Astrocyte of the cerebellum (primary cell): ENCODE data around the gene P2RX6.

Experiments used
- DNase-seq: peaks from one replicate; pipeline ENCODE4 v3.0.0-alpha.2; 2011; ENCODE audit warnings: low read depth
- H3K4me3 ChIP-seq: 2 replicates; pipeline ENCODE4 v1.5.1; 2011; ENCODE audit warnings: mild to moderate bottlenecking, low read depth, low read length, moderate library complexity
- in situ Hi-C: cut with HindIII; loops from 2 replicates; pipeline ENCODE4 v1.10.0; 2017; ENCODE audit warnings: low sequenced_read_pairs
- TF ChIP-seq, protein P1 (sequence below): IDR thresholded peaks from 2 replicates; pipeline ENCODE4 v1.5.1; 2012; ENCODE audit warnings: low read length, low read depth, moderate library complexity, mild to moderate bottlenecking; ENCODE audit errors: missing control alignments

The P2RX6 gene

DNA sequence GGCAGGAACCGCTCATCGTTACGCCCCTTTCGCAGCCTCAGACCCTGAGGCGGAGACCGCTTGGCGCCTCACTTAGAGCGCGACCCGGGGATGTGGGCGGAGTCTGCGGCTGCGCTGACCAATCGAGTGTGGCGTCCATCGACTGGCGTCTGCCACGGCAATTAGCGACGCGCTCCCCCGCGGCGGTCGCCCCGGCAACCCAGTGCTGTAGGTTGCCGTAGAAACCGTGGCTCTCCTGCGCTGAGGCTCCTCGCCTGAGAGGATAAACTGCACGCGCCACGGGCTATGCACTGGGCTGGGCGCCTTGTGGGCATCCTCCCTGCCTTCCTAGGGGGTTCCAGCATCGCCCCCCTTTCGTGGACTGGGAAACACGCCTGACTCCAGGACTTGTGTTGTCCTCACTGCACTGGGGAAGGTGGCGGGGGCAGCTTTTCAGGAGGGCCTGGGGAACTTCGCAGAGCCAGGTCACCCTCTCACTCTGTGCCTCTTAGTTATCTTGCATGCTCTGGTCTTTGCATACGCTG is 701 bp upstream of the P2RX6 start:
- in situ Hi-C loops: no loop called here
- peak overlapping the region; percentile 53 for H3K4me3 ChIP-seq
- TF ChIP-seq, protein P1, sequence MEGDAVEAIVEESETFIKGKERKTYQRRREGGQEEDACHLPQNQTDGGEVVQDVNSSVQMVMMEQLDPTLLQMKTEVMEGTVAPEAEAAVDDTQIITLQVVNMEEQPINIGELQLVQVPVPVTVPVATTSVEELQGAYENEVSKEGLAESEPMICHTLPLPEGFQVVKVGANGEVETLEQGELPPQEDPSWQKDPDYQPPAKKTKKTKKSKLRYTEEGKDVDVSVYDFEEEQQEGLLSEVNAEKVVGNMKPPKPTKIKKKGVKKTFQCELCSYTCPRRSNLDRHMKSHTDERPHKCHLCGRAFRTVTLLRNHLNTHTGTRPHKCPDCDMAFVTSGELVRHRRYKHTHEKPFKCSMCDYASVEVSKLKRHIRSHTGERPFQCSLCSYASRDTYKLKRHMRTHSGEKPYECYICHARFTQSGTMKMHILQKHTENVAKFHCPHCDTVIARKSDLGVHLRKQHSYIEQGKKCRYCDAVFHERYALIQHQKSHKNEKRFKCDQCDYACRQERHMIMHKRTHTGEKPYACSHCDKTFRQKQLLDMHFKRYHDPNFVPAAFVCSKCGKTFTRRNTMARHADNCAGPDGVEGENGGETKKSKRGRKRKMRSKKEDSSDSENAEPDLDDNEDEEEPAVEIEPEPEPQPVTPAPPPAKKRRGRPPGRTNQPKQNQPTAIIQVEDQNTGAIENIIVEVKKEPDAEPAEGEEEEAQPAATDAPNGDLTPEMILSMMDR: no peak
- DNase-seq: peak; percentile 74

DNA sequence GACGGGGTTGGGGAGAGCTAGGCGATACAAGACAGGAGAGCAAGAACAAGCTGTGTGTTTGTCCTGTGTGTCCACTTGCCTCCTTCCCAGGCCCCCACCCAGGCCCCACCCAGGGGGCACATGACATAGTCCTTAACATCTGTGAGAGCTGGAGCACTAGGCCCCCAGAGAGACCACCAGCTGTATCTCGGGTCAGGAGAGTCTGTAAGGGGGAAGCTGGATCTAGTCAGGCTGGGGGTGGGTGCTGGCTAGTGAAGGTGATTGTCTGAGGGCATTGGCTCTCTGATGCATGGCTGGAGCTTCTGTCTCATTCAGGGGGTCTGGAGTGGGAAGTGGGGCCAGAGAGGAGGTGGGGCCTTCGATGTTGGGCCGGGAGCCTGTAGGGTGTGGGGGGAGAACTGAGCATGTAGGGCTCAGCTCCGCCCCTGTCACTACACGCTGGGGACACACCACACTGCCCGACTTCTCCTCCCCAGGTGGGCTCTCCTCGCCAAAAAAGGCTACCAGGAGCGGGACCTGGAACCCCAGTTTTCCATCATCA is 571 bp downstream of the P2RX6 start:
- in situ Hi-C loops: no loop called here
- DNase-seq: no peak
- H3K4me3 ChIP-seq: no peak overlapping the region
- TF ChIP-seq, protein P1: no peak

DNA sequence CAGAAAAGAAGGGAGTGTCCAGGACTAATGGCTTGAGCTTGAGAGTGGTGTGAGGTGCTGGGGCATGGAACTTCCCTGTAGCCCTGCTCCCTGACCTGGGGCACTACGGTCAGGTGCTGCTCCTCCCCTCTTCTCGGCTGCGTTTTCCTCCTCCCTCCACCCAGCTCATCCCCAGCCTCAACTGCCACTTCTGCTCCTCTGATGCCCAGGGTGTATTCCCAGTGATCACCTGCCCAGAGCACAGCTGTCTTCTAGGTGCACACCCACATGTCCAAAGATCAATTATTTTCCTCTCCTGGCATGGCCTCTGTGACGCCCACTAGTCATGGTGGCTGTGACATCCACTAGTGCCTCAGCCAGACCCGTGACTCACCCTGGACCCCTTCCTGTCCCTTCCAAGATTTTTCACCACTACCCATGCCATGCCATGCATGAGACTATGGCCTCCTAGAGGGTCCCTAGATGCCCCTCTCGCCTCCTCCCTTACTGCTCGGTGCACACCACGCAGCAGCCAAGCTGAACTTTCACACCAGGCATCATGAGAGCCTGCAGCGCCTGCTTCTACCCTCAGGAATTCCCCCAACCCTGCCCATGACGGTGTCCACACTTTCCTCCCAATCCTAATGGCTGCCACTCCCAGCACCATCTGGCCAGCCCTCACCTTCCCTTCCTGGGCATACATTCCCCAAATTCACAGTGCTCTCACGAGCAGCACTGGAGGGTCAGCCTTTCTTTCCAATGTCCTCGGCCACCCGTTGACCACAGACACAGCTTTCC is 1.9 kb downstream of the P2RX6 start:
- TF ChIP-seq, protein P1: no peak
- no peak for DNase-seq
- H3K4me3 ChIP-seq: no peak overlapping the region
- in situ Hi-C loops: no loop called here

DNA sequence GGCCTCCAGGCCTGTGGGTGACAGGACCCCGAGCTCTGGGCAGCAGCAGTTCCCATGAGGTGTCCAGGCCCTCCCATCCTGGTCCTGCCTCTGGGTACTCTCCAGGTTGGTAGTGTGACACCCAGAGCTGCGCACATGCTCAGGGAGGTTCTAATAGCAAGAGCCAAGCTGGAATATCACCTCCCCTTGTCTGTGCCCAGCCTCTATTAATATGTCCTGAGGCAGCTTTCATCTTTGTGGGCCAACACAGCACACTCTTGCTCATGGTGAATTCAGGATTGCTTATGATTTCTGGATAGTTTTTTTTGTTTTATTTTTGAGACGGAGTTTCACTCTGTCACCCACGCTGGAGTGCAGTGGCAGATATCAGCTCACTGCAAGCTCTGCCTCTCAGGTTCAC is 3.3 kb downstream of the P2RX6 start:
- H3K4me3 ChIP-seq: no peak overlapping the region
- DNase-seq: no peak
- in situ Hi-C loops: no loop called here
- TF ChIP-seq, protein P1: no peak

DNA sequence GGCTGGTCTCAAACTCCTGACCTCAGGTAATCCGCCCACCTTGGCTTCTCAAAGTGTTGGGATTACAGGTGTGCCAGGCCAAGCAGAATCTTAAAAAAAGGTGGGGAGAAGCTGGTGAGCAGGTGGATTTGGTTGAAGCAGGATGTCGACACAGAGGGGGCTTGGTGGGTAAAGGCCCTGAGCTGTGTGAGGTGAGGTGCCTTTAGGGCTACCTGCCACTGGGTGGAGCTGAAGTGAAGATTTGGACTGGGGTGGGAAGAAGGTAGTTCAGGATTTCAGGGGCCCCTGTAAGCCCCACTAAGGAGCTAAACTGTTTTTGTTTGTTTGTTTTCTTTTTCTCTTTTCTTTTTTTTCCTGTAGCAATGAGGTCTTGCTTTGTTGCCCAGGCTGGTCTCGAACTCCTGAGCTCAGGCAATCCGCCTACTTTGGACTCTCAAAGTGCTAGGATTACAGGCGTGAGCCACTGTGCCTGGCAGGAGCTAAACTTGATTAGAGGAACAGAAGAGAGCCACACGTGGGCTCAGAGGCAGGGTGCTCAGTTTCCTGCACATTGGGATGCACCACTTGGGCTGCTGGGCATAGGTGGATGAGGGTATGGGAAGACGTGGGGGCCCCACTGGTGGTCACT is 6.0 kb downstream of the P2RX6 start:
- DNase-seq: no peak
- TF ChIP-seq, protein P1: peak; percentile 52
- in situ Hi-C loops: no loop called here
- H3K4me3 ChIP-seq: no peak overlapping the region

DNA sequence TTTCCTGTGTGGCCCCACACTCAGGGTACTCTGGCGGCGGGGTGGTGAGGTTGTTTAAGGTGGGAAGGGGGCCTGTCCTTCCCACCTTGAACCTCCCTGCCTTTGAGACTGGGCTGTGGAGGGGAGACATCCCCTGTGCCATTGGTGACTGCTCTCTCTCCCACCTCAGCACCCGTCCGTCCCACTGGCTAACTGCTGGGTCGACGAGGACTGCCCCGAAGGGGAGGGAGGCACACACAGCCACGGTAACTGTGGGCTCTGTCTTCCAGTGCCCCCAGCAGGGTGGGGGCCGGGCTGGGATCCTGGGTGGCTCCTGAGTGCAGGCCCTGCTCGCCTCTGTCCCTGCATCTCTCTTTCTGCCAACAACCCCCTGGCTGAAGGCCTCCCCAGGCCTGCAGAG is 7.5 kb downstream of the P2RX6 start:
- no peak overlapping the region for H3K4me3 ChIP-seq
- TF ChIP-seq, protein P1: no peak
- in situ Hi-C loops: no loop called here
- DNase-seq: no peak
